DMS79 treated with DMSO at 0.1 percent for 48 hours (cell line): ENCODE data around the gene PIGS.

ENCODE experiments used
- DNase-seq: peaks from one replicate; lab custom pipeline; 2025; lab: John Stamatoyannopoulos, UW

PIGS gene

DNA sequence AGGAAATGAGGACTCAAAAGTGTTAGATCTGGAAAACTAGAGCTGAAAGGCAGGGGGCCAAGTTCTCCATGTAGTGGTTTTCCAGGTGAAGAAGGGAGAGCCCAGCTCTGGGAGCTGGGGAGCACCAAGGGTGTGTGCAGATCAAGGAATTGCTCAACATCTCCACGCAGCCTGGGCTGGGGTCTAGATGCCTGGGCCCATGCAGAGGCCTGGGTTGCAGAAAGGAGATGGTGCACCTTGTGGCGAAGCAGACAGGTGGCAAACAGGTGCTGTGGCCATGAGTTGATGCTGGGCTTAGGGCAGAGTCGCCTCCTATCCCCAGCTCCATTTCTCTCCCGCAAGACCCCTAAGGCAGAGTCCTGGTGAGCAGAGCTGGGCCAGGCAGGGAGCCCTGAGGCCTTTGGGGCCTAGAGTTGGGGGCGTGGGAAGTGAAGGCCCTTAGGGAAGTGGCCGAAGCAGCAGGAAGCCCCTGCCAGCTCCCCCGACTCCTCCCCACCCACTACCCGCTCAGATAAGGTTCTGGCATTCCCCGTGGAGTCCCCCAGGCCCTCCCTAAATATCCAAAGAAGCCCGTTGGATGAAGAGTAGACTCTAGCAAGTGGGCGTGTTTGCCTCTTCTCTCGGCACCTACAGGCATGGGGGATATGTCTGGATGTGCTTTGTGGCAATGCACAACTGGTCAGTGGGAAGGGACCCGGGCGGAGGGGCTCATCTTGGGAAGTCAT lies 64.4 kb downstream of the PIGS start:
- no peak for DNase-seq

DNA sequence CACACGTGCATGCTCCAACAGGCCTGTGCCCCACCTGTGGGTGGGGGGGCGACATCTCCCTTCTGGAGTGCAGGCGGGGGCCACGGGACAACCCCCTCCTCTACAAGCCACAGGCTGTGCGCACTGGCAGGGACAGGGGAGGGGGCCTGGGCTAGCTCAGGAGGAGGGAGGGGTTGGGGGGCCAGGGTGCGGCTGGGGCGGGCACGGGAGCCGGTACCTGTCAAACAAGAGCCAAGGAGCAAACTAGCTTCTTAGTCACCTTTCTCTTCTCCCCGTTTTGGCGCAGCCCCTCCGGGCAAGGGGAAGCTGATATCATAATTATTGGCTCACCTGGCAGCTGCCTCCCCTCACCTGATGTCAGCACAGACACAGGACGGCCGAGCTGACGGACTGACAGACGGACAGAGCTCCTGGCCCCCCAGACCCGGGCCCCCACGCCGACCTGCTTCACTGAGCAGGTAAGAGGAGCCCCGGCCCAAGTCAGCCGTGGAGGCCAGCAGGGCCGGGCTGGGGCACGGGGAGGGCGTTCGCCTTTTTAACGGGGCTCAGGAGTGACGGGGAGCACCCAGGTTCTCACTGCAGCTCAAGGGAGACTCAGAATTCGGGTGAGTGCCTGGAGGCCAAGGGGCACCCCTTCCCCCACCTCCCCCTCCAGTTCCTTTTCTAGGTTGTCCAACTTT lies 65.2 kb downstream of the PIGS start, which contains the start of gene FOXN1:
FOXN1 (plus strand) TSS at position 363 of the 680 bp plus-strand sequence. CDS start 17,622 bp downstream, outside the sequence.
- no peak for DNase-seq

DNA sequence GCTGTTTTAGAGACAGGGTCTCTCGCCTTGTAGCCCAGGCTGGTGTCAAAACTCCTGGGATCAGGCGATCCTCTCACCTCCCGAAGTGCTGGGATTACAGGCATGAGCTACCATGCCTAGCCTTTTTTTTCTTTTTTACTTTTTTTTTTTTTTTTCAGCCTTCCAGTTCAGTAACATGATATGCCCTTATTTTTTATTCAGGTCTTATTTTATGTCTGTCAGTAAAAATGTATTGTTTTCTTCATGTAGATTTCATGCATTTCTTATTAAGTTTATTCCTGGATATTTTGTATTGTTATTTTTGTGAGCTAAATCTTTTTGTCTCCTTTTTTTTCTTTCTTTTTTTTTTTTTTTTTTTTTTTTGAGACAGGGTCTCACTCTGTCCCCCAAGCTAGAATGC lies 67.9 kb downstream of the PIGS start:
- no peak for DNase-seq
